ENCODE measurements around the gene RNF150. TPM values are rescaled to one million over a fixed set of nuclear protein-coding genes. Genes with fewer than 3 reads are reported as not detected.

Gene RNF150
- total RNA-seq, 1 experiment from 2014 or later = 0.15 TPM

- DNase-seq = no peak
- no peaks in the 10 kb centered on the region for H3K36me3 ChIP-seq (ENCODE audit: low read depth)
- H3K4me1 ChIP-seq (replicated peaks; ENCODE audit: insufficient read depth) = no peaks in the 10 kb centered on the region
- no peak for TF ChIP-seq EZH2 (IDR thresholded peaks at IDR 0.05; ENCODE audit: low read depth)
- TF ChIP-seq CTCF (conservative IDR thresholded peaks at IDR 0.05) = no peak
- no peaks in the 10 kb centered on the region for H3K9me3 ChIP-seq (ENCODE audit: insufficient read depth, low read depth)
- ChIA-PET CTCF (no interaction called here), POLR2A (ENCODE audit: unreplicated experiment) (interaction anchor here (0.5 kb wide), 1 partner anchor 20 kb away, joined by 3 read pairs; no protein-coding TSS in a partner anchor)
- H3K4me2 ChIP-seq = no peak overlapping the region
- no peaks in the 10 kb centered on the region for H3K9me2 ChIP-seq (ENCODE audit: insufficient read depth)
- no peaks in the 10 kb centered on the region for H3K27me3 ChIP-seq (ENCODE audit: insufficient read depth, low read depth)
- no peaks in the 10 kb centered on the region for H4K20me1 ChIP-seq (ENCODE audit: insufficient read depth)
- H3K79me2 ChIP-seq (ENCODE audit: low read depth) = no peaks in the 10 kb centered on the region
- no peaks in the 10 kb centered on the region for H3F3A ChIP-seq (ENCODE audit: insufficient read depth, low read depth)
- no TSS peak for BruUV-seq (replicated peaks)
- no peak overlapping the region for H3K4me3 ChIP-seq
- H3K27ac ChIP-seq = no peak overlapping the region
- no peak overlapping the region for H2AFZ ChIP-seq
- intact Hi-C loops (cut with micrococcal nuclease; ENCODE audit: unreplicated experiment) = no loop called here
Measured at GRCh38 chr4:140839406-140839805, 293.9 kb downstream of the RNF150 start.

DNA sequence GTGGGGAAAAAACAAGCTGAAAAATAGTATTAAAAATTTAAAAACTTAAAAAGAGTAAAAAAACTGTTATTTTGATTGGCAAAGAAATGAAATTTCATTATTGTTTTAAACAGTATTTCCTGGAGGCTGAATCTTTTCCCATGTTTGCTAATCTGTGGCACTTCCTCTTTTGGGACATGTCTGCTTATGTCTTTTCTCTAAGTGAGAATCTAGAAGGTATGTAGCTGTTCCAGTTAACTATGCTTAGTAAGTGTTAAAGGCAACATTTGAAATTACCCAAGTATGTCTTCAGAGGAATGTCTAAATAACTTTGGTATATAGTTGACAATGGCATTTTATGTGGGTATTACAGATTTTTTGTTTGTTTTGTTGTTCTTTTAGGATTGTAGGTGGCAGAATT is 295.5 kb downstream of the RNF150 start:
- H3K36me3 ChIP-seq (ENCODE audit: low read depth) = no peaks in the 10 kb centered on the region
- no peaks in the 10 kb centered on the region for H3K27me3 ChIP-seq (ENCODE audit: insufficient read depth, low read depth)
- H3K4me2 ChIP-seq = no peak overlapping the region
- TF ChIP-seq CTCF (conservative IDR thresholded peaks at IDR 0.05) (no peak), EZH2 (IDR thresholded peaks at IDR 0.05; ENCODE audit: low read depth) (no peak)
- no peaks in the 10 kb centered on the region for H3K4me1 ChIP-seq (replicated peaks; ENCODE audit: insufficient read depth)
- DNase-seq = no peak
- H4K20me1 ChIP-seq (ENCODE audit: insufficient read depth) = no peaks in the 10 kb centered on the region
- ChIA-PET CTCF (no interaction called here), POLR2A (ENCODE audit: unreplicated experiment) (interaction anchor here (0.6 kb wide), 1 partner anchor 283 kb away, joined by 4 read pairs; no protein-coding TSS in a partner anchor)
- no peaks in the 10 kb centered on the region for H3K9me2 ChIP-seq (ENCODE audit: insufficient read depth)
- intact Hi-C loops (cut with micrococcal nuclease; ENCODE audit: unreplicated experiment) = no loop called here
- H3F3A ChIP-seq (ENCODE audit: insufficient read depth, low read depth) = no peaks in the 10 kb centered on the region
- no TSS peak for BruUV-seq (replicated peaks)
- H2AFZ ChIP-seq = no peak overlapping the region
- H3K27ac ChIP-seq = no peak overlapping the region
- H3K9me3 ChIP-seq (ENCODE audit: insufficient read depth, low read depth) = no peaks in the 10 kb centered on the region
- H3K4me3 ChIP-seq = no peak overlapping the region
- no peaks in the 10 kb centered on the region for H3K79me2 ChIP-seq (ENCODE audit: low read depth)

GRCh38 chr4:140834839-140835495 is 298.3 kb downstream of the RNF150 start:
- BruUV-seq (replicated peaks) = no TSS peak
- no peaks in the 10 kb centered on the region for H3K9me3 ChIP-seq (ENCODE audit: insufficient read depth, low read depth)
- CTCF ChIA-PET = interaction anchor here (0.7 kb wide), 1 partner anchor 832 kb away, joined by 8 read pairs; no protein-coding TSS in a partner anchor
- no peaks in the 10 kb centered on the region for H3K9me2 ChIP-seq (ENCODE audit: insufficient read depth)
- intact Hi-C loops (cut with micrococcal nuclease; ENCODE audit: unreplicated experiment) = no loop called here
- H4K20me1 ChIP-seq (ENCODE audit: insufficient read depth) = no peaks in the 10 kb centered on the region
- no peak overlapping the region for H3K4me3 ChIP-seq
- DNase-seq = no peak
- H3K79me2 ChIP-seq (ENCODE audit: low read depth) = no peaks in the 10 kb centered on the region
- no peaks in the 10 kb centered on the region for H3K4me1 ChIP-seq (replicated peaks; ENCODE audit: insufficient read depth)
- TF ChIP-seq EZH2 (IDR thresholded peaks at IDR 0.05; ENCODE audit: low read depth) (no peak), CTCF (conservative IDR thresholded peaks at IDR 0.05) (no peak)
- H3K4me2 ChIP-seq = no peak overlapping the region
- POLR2A ChIA-PET (ENCODE audit: unreplicated experiment) = interaction anchor here (0.7 kb wide), 1 partner anchor 894 kb away, joined by 16 read pairs; no protein-coding TSS in a partner anchor
- no peaks in the 10 kb centered on the region for H3K27me3 ChIP-seq (ENCODE audit: insufficient read depth, low read depth)
- no peaks in the 10 kb centered on the region for H3F3A ChIP-seq (ENCODE audit: insufficient read depth, low read depth)
- H2AFZ ChIP-seq = no peak overlapping the region
- no peaks in the 10 kb centered on the region for H3K36me3 ChIP-seq (ENCODE audit: low read depth)
- H3K27ac ChIP-seq = no peak overlapping the region

Measured in PC-9 (cell line).